ENCODE data around the gene PGGT1B.

The PGGT1B gene

DNA sequence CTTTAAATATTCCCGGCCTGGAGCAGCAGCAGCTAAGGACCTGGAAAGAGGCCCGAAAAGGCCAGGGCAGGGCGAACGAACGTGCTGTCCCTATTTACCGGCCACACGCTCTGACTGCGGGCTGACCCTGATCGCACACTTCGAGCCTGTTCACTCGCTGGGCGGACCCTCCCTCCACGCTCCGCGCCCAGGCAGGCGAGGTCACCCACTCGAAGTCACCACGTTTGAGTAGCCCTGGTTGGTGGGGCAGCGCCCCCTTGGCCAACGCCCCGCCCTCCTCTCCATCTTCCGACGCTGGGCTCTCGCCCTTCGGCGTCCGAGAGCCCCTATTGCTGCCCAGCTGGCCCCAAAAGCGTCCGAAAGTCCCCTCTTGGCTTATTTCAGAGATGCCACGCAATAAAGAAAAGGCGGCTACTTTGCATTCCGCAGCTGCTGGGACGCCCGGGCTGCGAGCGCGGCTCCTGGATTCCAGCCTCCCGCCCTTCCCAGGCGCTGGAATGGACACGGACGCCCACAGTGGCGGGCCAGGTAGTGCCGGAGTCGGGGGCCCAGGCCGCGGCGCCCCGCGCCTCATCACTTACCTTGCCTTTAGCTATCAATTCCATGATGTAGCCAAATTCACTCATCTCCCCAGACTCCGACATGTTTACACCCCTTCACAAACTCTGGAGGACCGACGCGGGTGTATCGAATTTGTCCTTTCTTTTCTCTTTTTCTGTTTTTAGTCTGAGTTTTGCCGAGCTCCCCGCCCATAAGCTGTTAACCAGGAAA lies 83.1 kb downstream of the PGGT1B start:
- DNase-seq, result no peak

DNA sequence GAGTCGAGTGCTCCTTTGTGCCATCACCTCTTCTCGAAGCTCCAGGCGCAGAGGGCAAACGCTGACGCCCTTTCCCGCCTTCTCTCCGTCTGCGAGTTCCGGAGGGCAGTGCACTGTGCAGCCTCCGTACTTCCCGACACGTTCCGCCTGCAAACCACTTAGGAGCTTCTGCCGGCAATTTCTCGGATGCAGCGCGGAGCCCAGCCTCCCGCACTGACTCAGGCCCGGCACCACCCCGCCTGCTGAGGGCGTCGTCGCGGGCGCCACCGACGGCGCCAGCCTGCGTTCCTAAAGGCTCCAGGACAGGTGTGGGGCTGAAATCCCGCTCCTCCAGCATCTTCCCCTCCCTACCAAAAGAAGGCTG lies 83.7 kb downstream of the PGGT1B start:
- no peak for DNase-seq

DNA sequence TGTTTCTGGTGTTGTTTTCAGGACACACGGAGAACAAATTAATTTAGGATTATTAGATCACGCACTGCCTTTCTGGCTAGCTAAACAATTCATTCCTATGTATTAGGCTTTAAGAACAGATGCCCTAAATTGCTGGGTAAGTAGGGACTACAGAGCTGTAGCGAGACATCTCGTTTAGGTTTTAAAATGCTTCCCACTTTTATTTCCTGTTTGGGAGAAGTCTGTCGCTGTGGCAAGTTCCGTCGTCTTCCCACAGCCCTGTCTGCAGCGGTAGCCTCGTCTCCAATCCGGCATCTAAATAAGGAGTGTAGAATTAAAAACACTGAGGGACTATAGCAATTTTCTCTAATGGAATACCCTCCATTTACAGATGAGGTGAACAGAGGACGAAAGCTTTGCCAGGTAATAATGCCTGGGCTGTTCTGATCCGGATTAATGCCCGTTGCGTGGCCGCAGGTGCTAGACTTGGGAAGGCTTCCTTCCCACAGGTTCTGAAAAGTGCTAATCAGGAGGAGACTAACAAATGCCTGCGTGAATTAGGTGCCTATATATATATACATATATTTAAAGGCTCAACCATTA lies 91.7 kb downstream of the PGGT1B start:
- no peak for DNase-seq

DNA sequence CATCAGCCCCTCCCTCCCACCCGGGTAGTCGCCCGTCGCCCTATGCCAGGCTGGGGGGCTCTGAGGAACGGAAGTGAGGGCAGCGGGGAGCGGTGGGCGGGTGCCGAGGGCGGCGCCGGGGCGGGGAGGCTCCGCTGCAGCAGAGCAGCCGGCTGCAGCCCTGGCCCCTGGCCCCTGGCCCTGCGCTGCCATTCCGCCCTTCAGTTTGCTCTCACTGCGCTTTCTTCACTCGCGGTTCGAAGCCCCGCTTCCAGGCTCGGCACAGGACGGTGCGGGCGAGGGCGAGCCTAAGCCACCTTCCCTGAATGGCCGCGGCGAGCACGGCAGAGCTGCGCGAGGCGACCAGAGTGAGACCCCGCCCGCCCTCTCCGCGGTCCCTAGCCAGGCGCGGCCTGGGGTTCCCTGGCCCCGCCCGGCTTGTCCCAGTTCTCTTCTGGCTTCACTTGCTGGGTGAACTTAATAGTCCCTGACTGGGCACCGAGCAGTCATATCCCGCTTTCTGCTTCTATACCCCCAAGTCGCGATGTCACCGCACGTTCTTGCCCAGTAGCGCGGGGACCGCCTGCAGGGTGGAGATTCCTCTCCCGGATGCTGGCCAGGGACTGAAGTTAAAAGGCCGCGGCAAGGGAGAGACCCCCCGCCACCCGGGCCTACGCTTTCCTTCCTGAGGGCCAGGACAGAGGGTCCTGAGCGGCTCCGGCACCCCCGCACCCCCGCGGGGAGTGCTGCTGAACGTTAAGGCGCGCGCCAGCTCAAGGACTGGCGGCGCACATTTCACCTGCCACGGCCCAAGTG lies 92.3 kb downstream of the PGGT1B start:
- DNase-seq, result peak; percentile 19

DNA sequence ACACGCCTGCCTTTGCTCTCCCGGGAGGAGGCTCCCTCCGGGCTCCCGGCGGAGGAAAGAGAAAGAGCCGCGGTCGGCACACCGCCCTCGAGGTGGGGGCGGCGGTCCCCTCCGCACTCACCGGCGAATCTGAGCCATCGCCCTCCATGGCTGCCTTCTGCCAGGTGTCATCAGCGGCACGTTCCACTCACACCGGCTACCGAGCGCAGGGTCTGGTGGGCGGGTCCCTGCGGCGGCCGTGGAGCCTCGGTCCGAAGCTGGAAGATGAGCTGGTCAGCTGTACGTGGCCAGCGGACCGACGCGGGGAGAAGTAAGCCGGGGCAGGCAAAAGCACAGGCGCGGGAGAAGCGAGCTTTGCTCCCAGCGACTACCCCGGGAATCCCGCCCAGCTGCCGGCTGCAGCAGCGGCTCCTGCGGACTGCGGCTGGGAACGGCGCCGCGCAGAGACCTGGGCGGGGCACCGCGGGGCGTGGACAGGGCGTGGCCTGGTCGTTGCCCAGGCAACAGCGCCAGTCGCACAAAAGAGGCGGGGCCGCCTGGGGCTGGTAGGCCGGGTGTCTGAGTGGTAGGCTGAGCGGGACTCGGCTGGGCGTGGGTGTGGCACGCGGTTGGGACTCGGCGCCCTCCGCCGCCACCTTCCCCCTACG lies 93.1 kb downstream of the PGGT1B start, which contains the start of gene TRIM36:
TSS of gene TRIM36 (minus strand) at position 422 of the 647 bp plus-strand sequence. CDS start at position 148, 274 bp downstream.
- DNase-seq, result peak; percentile 91

DNA sequence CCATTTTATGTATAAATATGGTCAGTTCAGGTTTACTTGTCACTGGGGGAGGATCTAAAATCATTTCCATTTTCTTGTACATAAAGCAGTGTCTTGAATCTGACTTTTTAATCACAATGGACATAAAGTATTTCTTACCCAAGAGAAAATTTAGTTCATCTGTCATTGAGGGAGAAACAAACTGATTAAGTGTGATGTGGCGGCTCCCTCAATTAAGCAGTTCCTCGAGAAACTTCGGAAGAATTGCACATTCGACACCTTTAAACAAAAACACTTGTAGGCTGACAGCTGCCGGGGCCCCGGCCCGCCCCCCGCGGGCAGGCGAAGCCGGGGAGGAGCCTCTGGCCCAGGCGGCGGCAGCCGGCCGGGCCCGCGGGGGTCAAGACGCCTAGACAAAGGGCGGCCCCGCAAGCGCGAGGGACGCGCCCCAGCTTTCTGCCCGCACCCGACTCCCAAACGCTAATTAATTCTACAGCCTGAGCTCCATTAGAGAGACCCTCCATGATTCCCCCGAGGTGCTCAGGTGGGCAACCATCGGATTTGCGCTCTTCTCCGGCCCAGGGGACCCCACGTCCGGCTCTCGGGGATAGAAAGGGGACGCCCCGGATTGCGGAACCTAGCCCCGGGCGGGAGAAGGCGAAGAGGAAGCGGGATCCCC lies 93.7 kb downstream of the PGGT1B start:
- no peak for DNase-seq

DNA sequence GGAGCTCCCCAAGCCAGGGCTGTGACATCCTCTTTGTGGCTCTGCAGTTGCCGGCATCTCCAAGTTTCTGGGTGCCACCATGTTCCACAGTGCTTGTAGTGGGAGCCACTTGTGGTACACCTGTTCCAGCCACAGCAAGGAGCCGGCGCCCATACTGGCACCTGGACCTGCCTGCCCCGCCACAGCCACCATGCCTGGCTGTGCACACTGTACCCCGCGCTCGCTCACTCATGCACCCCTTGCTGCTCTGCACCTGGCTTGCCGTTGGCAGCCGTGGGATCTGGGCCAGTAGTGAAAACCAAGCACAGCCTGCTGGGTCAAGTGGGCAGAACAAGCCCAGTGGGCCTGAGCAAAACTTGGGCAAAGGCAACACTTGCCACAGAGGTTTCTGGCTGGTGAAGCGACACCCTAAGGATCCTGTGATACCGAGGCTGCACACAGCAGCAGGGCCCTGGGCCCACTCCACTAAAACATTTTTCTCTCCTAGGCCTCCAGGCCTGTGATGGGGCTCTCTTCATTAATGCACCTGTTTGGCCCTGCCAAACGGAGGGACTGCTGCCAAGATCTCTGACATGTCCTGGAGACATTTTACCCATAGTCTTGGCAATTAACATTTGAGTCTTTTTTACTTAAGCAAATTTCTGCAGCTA lies 95.8 kb downstream of the PGGT1B start:
- DNase-seq, result no peak

DNA sequence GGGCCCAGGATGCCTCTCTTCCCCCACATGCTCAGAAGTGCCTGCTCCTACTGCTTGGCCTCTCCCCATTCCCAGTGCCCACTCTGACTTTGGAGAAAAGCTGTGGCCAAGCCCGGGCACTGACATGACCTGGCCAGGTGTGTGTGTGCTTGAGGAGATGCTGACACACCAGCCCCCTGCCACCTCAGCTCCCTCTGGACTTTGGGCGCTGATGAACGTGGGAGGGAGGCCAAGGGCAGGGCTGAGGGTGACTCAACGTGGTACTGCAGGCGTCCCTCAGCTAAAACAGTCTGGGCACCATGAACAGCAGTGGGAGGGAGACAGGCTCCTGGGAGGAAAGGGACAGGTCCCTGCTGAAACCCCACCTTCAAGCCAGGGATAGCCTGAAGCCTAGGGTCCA lies 96.9 kb downstream of the PGGT1B start:
- no peak for DNase-seq

DNA sequence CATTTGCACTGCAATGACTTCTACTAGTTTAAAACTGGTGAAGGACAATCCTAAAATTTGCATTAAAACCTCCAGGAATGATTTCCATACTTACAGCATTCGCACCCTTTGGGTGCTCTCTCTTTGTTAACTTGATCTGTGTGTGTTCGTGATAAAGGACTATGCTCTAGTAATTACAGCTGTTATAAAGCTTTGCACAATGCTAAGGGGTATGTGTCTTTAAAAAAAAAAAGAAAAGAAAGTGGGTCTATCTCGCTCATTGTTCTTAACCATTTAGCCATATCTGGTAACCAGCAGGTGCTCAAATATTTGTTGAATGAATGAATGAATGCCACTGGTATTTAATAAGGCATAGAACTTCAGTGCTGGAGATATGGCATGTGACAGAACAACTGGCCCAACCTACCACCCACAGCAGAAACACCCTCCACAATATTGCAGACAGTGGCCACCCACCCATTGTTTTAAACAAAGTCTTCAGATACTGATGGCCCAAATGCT lies 101.7 kb downstream of the PGGT1B start:
- DNase-seq, result no peak

Data from activated naive CD4-positive, alpha-beta T cell treated with Interleukin-2 at 50 U/mL for 16 hours (primary cell).